IgD-negative memory B cell (primary cell): ENCODE measurements around the gene IL23R. TPM values are rescaled to one million over a fixed set of nuclear protein-coding genes. Genes with fewer than 3 reads are reported as not detected.

Source experiments
- H3K27ac Mint-ChIP-seq, 3 donors: one replicate each; pipeline ENCODE4 v1.8.0; 2020 to 2022; ENCODE audit warnings: mild to moderate bottlenecking in 3 of 3, mixed read lengths in 3 of 3, moderate library complexity in 1 of 3
- H3K27me3 Mint-ChIP-seq: one replicate; pipeline ENCODE4 v1.8.0; 2021; ENCODE audit warnings: mixed read lengths
- H3K36me3 Mint-ChIP-seq: one replicate; pipeline ENCODE4 v1.8.0; 2020; ENCODE audit warnings: mild to moderate bottlenecking, mixed read lengths
- H3K4me1 Mint-ChIP-seq, 3 donors: one replicate each; pipeline ENCODE4 v1.8.0; 2020 to 2022; ENCODE audit warnings: mixed read lengths in 3 of 3, mild to moderate bottlenecking in 1 of 3
- H3K4me3 Mint-ChIP-seq, 4 donors: one replicate each; pipeline ENCODE4 v1.8.0; 2020 to 2022; ENCODE audit warnings: mild to moderate bottlenecking in 4 of 4, mixed read lengths in 4 of 4, moderate library complexity in 3 of 4
- H3K9me3 Mint-ChIP-seq, 3 donors: one replicate each; pipeline ENCODE4 v1.8.0; 2020 to 2021; ENCODE audit warnings: mixed read lengths in 3 of 3, mild to moderate bottlenecking in 1 of 3
- polyA plus RNA-seq: library from polyadenylated mRNA; unstranded; fragments of 300-500 nt; fragmentation: Illumina TruSeq; gene quantifications from one replicate; pipeline ENCODE4 v1.2.3, GENCODE V29; 2021

IL23R gene
- polyA plus RNA-seq, 1 donor from 2014 or later = not detected

DNA sequence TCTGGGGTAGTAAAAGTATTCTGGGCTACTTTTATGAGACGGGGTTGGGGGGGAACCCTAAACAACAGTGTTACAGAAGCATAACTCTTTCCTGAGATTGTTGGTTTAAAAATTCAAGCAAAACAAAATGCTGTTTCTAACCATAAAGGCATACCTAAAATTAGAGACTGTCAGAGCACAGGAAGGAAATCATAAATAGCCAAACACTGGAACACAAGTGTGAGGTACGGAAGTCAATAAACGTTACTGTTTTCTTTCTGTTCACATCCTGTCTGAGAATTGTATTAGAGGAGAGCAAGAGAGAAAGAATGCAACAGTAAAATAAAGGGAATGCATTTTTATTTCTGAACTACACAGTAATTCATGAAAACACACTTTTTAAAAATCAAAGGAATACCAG lies 98.6 kb downstream of the IL23R start:
- Mint-ChIP-seq H3K27ac (no peak overlapping the region), H3K4me3 (peak overlapping the region in 2 of 4 donors; percentile 70 to 78), H3K27me3 (peaks cover 7% of the 10 kb centered on the region), H3K4me1 (peaks cover 7 to 12% (median 9%) of the 10 kb centered on the region in 3 donors), H3K9me3 (no peaks in the 10 kb centered on the region), H3K36me3 (no peaks in the 10 kb centered on the region)

DNA sequence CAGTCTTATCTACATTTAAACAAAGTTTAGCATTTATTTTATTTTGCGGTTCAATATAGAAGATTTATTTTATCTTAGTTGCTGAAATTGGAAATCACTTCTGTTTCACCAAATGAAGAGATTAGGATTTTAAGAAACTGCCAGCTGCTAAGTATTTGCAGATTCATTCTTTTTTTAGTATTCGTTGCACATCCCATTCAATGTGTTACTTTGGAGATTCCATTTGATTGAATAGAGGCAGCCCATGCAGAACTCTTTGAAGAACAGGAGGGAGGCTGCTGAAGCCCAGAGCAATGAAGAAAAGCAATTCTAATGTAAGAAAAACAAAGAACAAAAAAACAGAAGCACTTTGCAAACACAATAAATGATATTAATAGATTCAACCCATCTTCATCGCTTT lies 102.8 kb downstream of the IL23R start:
- Mint-ChIP-seq H3K36me3 (no peaks in the 10 kb centered on the region), H3K4me3 (no peak overlapping the region), H3K27ac (no peak overlapping the region), H3K9me3 (peaks cover 4 to 8% (median 8%) of the 10 kb centered on the region in 3 donors), H3K4me1 (peaks cover 5 to 8% (median 6%) of the 10 kb centered on the region in 3 donors), H3K27me3 (peaks cover 6% of the 10 kb centered on the region)

- no peaks in the 10 kb centered on the region for H3K4me1 Mint-ChIP-seq
- no peaks in the 10 kb centered on the region for H3K36me3 Mint-ChIP-seq
- H3K27me3 Mint-ChIP-seq = peaks cover 4% of the 10 kb centered on the region
- H3K9me3 Mint-ChIP-seq = peaks cover 4 to 8% (median 8%) of the 10 kb centered on the region in 3 donors
- H3K27ac Mint-ChIP-seq = no peak overlapping the region
- no peak overlapping the region for H3K4me3 Mint-ChIP-seq
Measured at GRCh38 chr1:67270541-67270940, 104.3 kb downstream of the IL23R start.

GRCh38 chr1:67273591-67273990 lies 107.3 kb downstream of the IL23R start:
- peaks cover 6 to 8% (median 8%) of the 10 kb centered on the region in 3 donors for H3K9me3 Mint-ChIP-seq
- H3K27ac Mint-ChIP-seq = no peak overlapping the region

GRCh38 chr1:67274623-67275325 lies 108.5 kb downstream of the IL23R start:
- Mint-ChIP-seq H3K36me3 (no peaks in the 10 kb centered on the region), H3K4me3 (no peak overlapping the region), H3K27me3 (no peaks in the 10 kb centered on the region), H3K4me1 (no peaks in the 10 kb centered on the region), H3K27ac (no peak overlapping the region), H3K9me3 (peaks cover 6 to 8% (median 8%) of the 10 kb centered on the region in 3 donors)

More at GRCh38 chr1:67273591-67273990, 107.3 kb downstream of the IL23R start:
- no peak overlapping the region for H3K4me3 Mint-ChIP-seq
- no peaks in the 10 kb centered on the region for H3K4me1 Mint-ChIP-seq
- no peaks in the 10 kb centered on the region for H3K27me3 Mint-ChIP-seq
- no peaks in the 10 kb centered on the region for H3K36me3 Mint-ChIP-seq

DNA sequence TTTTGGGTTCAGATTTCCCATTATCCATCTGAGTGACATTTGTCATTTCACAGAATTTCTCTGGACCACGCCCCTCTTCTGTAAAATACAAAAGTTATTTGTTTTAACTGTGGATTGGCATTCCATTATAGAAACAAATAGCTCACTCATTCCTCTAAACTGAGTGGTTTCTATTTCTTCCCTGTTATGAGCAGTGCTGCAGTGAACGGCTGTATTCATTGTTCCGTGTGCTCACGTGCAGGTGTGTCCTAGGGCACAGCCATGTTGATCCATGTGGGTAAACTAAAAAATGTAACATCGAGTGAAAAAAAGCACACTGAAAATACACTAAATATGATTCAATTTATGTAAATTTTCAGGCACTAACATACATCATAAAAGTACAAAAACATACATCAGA lies 114.4 kb downstream of the IL23R start:
- Mint-ChIP-seq H3K4me3 (no peak overlapping the region), H3K9me3 (peaks cover 0 to under 1% (median 0%) of the 10 kb centered on the region in 3 donors), H3K27me3 (peaks cover 5% of the 10 kb centered on the region), H3K27ac (no peak overlapping the region), H3K36me3 (no peaks in the 10 kb centered on the region), H3K4me1 (no peaks in the 10 kb centered on the region)

DNA sequence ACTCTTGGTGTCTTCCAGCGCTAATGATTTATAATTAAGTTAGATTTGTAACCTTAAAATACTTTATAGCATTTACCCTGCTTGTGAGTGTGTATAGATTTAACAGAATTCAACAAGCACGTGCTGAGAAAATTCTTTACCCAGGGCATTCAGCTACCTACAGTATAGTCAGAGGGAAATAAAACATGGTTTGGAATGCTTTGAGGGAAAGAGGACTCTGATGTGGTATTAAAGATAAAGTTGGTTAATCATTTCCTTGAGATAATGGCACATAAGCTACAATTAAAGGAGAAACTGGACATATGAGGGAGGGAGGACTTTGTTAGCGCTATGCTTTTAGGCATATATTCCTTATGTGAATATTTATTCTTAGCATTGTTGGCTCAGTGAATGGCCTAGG lies 115.0 kb downstream of the IL23R start:
- no peak overlapping the region for H3K27ac Mint-ChIP-seq

GRCh38 chr1:67285780-67286488 lies 119.7 kb downstream of the IL23R start:
- peaks cover 0 to 4% (median 3%) of the 10 kb centered on the region in 3 donors for H3K9me3 Mint-ChIP-seq
- H3K27ac Mint-ChIP-seq = no peak overlapping the region
- peak overlapping the region in 1 of 4 donors; percentile 25 for H3K4me3 Mint-ChIP-seq
- H3K27me3 Mint-ChIP-seq = peaks cover 6% of the 10 kb centered on the region
- peaks cover 0 to 6% (median 2%) of the 10 kb centered on the region in 3 donors for H3K4me1 Mint-ChIP-seq
- no peaks in the 10 kb centered on the region for H3K36me3 Mint-ChIP-seq

More for the DNA sequence above, 115.0 kb downstream of the IL23R start:
- Mint-ChIP-seq H3K9me3 (no peaks in the 10 kb centered on the region), H3K4me1 (peaks cover 0 to 4% (median under 1%) of the 10 kb centered on the region in 3 donors), H3K4me3 (no peak overlapping the region), H3K36me3 (no peaks in the 10 kb centered on the region), H3K27me3 (peaks cover 5% of the 10 kb centered on the region)

- Mint-ChIP-seq H3K36me3 (no peaks in the 10 kb centered on the region), H3K27ac (no peak overlapping the region), H3K4me3 (no peak overlapping the region), H3K4me1 (peaks cover 0 to 6% (median 4%) of the 10 kb centered on the region in 3 donors), H3K9me3 (peaks cover 0 to 4% (median 3%) of the 10 kb centered on the region in 3 donors), H3K27me3 (peaks cover 5% of the 10 kb centered on the region)
Measured at GRCh38 chr1:67290236-67290635, 124.0 kb downstream of the IL23R start.

DNA sequence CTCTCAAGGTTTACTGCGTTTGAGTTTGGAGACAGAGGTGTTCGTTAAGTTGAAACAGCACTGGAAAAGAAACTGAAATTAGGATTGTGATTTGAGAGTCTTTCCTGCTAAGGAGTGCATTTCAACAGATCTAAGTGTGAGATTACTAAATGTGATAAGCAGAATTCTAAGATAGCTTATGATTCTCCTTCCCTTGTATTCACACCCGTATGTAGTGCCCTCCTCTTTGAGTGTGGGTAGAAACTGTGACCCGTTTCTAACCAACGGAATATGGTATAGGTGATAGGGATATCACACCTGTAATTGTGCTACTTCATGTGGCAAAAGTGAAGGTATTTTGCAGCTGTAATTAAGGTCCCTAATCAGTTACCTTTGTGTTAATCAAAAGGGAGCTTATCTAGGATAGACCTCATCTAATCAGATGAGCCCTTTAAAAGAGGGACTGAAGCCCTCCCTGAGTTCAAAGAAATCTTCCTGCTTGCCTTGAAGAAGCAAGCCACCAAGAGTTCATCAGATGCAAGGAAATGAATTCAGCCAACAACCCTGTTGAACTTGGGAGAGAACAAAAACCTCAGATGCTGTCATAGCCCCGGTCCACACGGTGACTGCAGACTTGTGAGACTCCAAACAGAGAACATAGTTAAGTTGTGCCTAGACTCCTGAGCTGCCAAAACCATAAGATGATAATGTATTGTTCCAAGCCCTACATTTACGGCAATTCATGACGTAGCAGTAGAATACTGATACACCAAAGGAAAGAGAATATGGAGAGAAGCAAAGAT lies 128.8 kb downstream of the IL23R start:
- no peaks in the 10 kb centered on the region for H3K9me3 Mint-ChIP-seq
- no peak overlapping the region for H3K4me3 Mint-ChIP-seq
- no peaks in the 10 kb centered on the region for H3K36me3 Mint-ChIP-seq
- peaks cover 0 to 2% (median 0%) of the 10 kb centered on the region in 3 donors for H3K4me1 Mint-ChIP-seq
- peaks cover 16% of the 10 kb centered on the region for H3K27me3 Mint-ChIP-seq
- no peak overlapping the region for H3K27ac Mint-ChIP-seq

DNA sequence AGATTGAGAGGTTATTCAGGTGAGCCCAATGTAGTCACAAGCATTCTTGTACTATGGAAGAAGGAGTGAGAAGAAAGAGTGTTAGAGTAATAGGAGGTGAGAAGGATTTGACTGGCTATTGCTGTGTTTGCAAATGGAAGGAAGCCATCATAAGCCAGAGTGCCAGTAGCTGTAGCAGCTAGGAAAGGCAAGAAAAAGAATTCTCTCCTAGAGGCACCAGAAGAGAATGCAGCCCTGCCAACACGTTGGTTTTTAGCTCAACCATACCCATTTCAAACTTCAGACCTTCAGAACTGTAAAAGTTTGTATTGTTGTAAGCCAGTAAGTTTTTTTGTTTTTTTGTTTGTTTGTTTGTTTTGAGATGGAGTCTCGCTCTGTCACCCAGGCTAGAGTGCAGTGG lies 132.5 kb downstream of the IL23R start:
- peaks cover 0 to 2% (median 0%) of the 10 kb centered on the region in 3 donors for H3K9me3 Mint-ChIP-seq
- no peak overlapping the region for H3K27ac Mint-ChIP-seq
- no peaks in the 10 kb centered on the region for H3K4me1 Mint-ChIP-seq
- H3K27me3 Mint-ChIP-seq = peaks cover 12% of the 10 kb centered on the region
- H3K36me3 Mint-ChIP-seq = peaks cover 1% of the 10 kb centered on the region
- H3K4me3 Mint-ChIP-seq = no peak overlapping the region

DNA sequence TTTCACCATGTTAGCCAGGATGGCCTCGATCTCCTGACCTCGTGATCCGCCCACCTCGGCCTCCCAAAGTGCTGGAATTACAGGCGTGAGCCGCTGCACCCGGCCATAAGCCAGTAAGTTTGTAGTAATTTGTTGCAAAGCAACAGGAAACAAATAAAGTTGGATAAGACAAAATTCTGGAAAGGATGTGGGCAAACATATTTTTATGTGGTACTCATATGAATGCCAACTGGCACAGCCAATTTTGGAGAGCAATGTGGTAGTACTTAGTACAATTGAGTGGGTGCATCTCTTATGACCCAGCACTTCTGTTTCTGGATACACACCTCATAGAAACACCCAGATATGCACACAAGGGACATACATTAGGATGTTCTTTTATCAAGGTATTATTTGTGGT lies 133.0 kb downstream of the IL23R start:
- Mint-ChIP-seq H3K4me1 (no peaks in the 10 kb centered on the region), H3K4me3 (no peak overlapping the region), H3K9me3 (peaks cover 0 to 2% (median 0%) of the 10 kb centered on the region in 3 donors), H3K27me3 (peaks cover 12% of the 10 kb centered on the region), H3K36me3 (peaks cover 1% of the 10 kb centered on the region), H3K27ac (no peak overlapping the region)

DNA sequence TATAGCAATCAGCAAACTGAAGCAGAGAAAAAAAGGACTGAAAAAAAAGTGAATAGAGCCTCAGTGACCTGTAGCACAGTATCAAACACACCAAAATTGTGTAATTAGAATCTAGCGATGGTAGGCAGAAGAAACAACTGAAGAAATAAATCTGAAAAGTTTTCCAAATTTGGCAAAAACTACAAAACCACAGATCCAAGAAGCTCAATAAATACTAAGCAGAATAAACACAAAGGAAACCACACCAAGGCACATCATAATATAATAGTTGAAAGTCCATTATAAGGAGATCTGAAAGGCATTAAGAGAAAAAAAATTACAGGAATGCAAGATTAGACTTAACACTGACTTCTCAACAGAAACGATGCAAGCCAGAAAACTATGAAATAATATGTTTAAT lies 134.3 kb downstream of the IL23R start:
- H3K4me3 Mint-ChIP-seq = no peak overlapping the region
- no peaks in the 10 kb centered on the region for H3K4me1 Mint-ChIP-seq
- H3K27ac Mint-ChIP-seq = no peak overlapping the region
- peaks cover 1% of the 10 kb centered on the region for H3K36me3 Mint-ChIP-seq
- peaks cover 11% of the 10 kb centered on the region for H3K27me3 Mint-ChIP-seq
- peaks cover 0 to 2% (median 0%) of the 10 kb centered on the region in 3 donors for H3K9me3 Mint-ChIP-seq

DNA sequence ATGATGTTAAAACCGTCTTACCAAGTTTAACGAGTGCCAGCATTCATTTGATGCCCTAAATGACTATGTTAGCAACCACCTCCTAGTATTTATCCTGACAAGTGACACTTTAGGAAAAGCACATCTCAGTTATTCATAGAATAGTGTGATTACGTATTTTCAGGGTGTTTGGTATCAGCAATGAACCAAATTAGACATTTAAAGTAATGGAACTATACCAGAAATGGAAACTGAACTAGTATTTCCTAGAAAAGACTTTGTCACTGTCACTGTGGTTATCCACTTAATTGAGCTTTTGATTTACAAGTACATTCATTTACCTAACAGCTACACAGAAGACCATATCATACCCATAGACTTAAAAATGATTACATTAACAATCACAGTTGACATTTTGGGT lies 137.8 kb downstream of the IL23R start:
- peaks cover 0 to 2% (median 0%) of the 10 kb centered on the region in 3 donors for H3K9me3 Mint-ChIP-seq
- no peak overlapping the region for H3K4me3 Mint-ChIP-seq
- H3K27ac Mint-ChIP-seq = no peak overlapping the region
- H3K4me1 Mint-ChIP-seq = peaks cover 0 to 6% (median 2%) of the 10 kb centered on the region in 3 donors
- H3K36me3 Mint-ChIP-seq = peaks cover 1% of the 10 kb centered on the region
- peaks cover 17% of the 10 kb centered on the region for H3K27me3 Mint-ChIP-seq

DNA sequence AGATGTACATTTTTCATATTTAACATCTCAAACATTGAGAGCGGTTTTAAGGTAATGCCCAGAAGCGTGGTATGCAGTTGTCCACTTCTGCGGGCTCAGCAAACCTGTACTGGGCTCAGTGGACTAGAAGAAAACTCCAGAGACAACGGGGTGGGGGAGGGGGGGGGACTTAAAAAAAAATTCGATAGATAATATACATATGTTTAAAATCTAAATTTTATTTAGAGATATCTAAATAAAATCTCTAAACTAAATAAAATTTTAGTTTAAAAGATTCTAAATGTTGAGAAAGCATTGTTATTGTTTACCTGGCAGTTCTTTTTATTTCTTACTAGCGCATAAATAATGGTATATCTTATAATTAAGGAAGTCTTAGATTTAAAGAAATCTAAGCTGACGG lies 140.3 kb downstream of the IL23R start:
- Mint-ChIP-seq H3K9me3 (peaks cover 0 to 2% (median 0%) of the 10 kb centered on the region in 3 donors), H3K36me3 (peaks cover under 1% of the 10 kb centered on the region), H3K4me1 (peaks cover 0 to 6% (median 2%) of the 10 kb centered on the region in 3 donors), H3K27me3 (peaks cover 19% of the 10 kb centered on the region), H3K4me3 (peak overlapping the region in 1 of 4 donors; percentile 32), H3K27ac (no peak overlapping the region)
